Liver (tissue), 9 donors: ENCODE results near the gene CD19. TPM values are rescaled to one million over a fixed set of nuclear protein-coding genes. Genes with fewer than 3 reads are reported as not detected.

ENCODE experiments used
- DNase-seq: peaks from one replicate; pipeline ENCODE4 v3.0.0-alpha.2; 2017; ENCODE audit warnings: low spot score
- H3K27ac ChIP-seq, 2 donors: one replicate each; pipeline ENCODE4 v1.7.0; 2013; ENCODE audit warnings: inconsistent platforms in 2 of 2, low read length in 2 of 2, control low read depth in 1 of 2, low read depth in 1 of 2, mild to moderate bottlenecking in 1 of 2
- H3K27me3 ChIP-seq, 4 donors: one replicate each; pipeline versions ENCODE4 v1.6.1 to v1.7.0; 2013; ENCODE audit warnings: low read length in 3 of 4, inconsistent platforms in 1 of 4, mild to moderate bottlenecking in 1 of 4, moderate library complexity in 1 of 4; ENCODE audit not compliant: control insufficient read depth in 4 of 4, insufficient read depth in 4 of 4
- H3K36me3 ChIP-seq, 4 donors: one replicate each; pipeline versions ENCODE4 v1.6.1 to v1.7.0; 2013; ENCODE audit warnings: low read length in 3 of 4, mild to moderate bottlenecking in 3 of 4, low read depth in 1 of 4, moderate library complexity in 1 of 4; ENCODE audit not compliant: control insufficient read depth in 4 of 4, insufficient read depth in 3 of 4
- H3K4me1 ChIP-seq, 4 donors: one replicate each; pipeline versions ENCODE4 v1.6.1 to v1.7.0; 2013; ENCODE audit warnings: low read length in 3 of 4, mild to moderate bottlenecking in 3 of 4, moderate library complexity in 1 of 4; ENCODE audit not compliant: control insufficient read depth in 4 of 4, insufficient read depth in 4 of 4
- H3K4me3 ChIP-seq, 3 donors: one replicate each; pipeline versions ENCODE4 v1.6.1 to v1.7.0; 2013; ENCODE audit warnings: low read length in 3 of 3, control low read depth in 1 of 3, low read depth in 1 of 3, mild to moderate bottlenecking in 1 of 3
- H3K9ac ChIP-seq, 2 donors: one replicate each; pipeline ENCODE4 v1.7.0; 2013; ENCODE audit warnings: low read length in 2 of 2, mild to moderate bottlenecking in 2 of 2, moderate library complexity in 2 of 2, control low read depth in 1 of 2, low read depth in 1 of 2
- H3K9me3 ChIP-seq, 4 donors: one replicate each; pipeline versions ENCODE4 v1.6.1 to v1.7.0; 2013; ENCODE audit warnings: low read length in 3 of 4; ENCODE audit not compliant: control insufficient read depth in 4 of 4
- EGR1 ChIP-seq, 2 donors: IDR thresholded peaks; 2 replicates each; pipeline ENCODE4 v1.6.1; 2016 to 2018; ENCODE audit warnings: antibody characterized with exemption in 2 of 2, low read depth in 2 of 2
- FOXA1 ChIP-seq: IDR thresholded peaks from 2 replicates; pipeline ENCODE4 v1.6.1; 2016; ENCODE audit warnings: antibody characterized with exemption
- FOXA2 ChIP-seq: IDR thresholded peaks from 2 replicates; pipeline ENCODE4 v1.6.1; 2016; ENCODE audit warnings: antibody characterized with exemption
- GABPA ChIP-seq, 2 donors: IDR thresholded peaks in 1 of 2; conservative IDR thresholded peaks in 1 of 2; 2 replicates each; pipeline ENCODE4 v1.6.1; 2016; ENCODE audit warnings: antibody characterized with exemption in 2 of 2, mild to moderate bottlenecking in 1 of 2, moderate library complexity in 1 of 2
- HNF4A ChIP-seq, 2 donors: conservative IDR thresholded peaks; 2 replicates each; pipeline ENCODE4 v1.6.1; 2016; ENCODE audit warnings: antibody characterized with exemption in 2 of 2, mild to moderate bottlenecking in 2 of 2
- HNF4G ChIP-seq: IDR thresholded peaks from 2 replicates; pipeline ENCODE4 v1.6.1; 2016; ENCODE audit warnings: antibody characterized with exemption
- JUND ChIP-seq, 2 donors: IDR thresholded peaks; 2 replicates each; pipeline ENCODE4 v1.6.1; 2016; ENCODE audit warnings: antibody characterized with exemption in 2 of 2
- NR2F2 ChIP-seq: IDR thresholded peaks from 2 replicates; pipeline ENCODE4 v1.6.1; 2016; ENCODE audit warnings: antibody characterized with exemption
- RAD21 ChIP-seq, 2 donors: IDR thresholded peaks; 2 replicates each; pipeline ENCODE4 v1.6.1; 2016; ENCODE audit warnings: antibody characterized with exemption in 2 of 2, mild to moderate bottlenecking in 2 of 2
- RXRA ChIP-seq, 2 donors: IDR thresholded peaks; 2 replicates each; pipeline ENCODE4 v1.6.1; 2017 to 2018; ENCODE audit warnings: antibody characterized with exemption in 2 of 2, mild to moderate bottlenecking in 1 of 2
- SP1 ChIP-seq: IDR thresholded peaks from 2 replicates; pipeline ENCODE4 v1.6.1; 2018; ENCODE audit warnings: antibody characterized with exemption, mild to moderate bottlenecking
- TAF1 ChIP-seq: conservative IDR thresholded peaks from 2 replicates; pipeline ENCODE4 v1.6.1; 2016; ENCODE audit warnings: antibody characterized with exemption, mild to moderate bottlenecking
- YY1 ChIP-seq: IDR thresholded peaks from 2 replicates; pipeline ENCODE4 v1.6.1; 2016; ENCODE audit warnings: antibody characterized with exemption, mild to moderate bottlenecking
- WGBS: extraction: QIAGEN DNeasy Blood & Tissue Kit; methylation state at CpG from one replicate; pipeline ENCODE4 v1.1.7; 2013; 5-methylcytosine and 5-hydroxymethylcytosine counted together
- polyA plus RNA-seq, 2 donors: library from polyadenylated mRNA; stranded (reverse) in 1 of 2; unstranded in 1 of 2; fragments of 200-250 nt in 1 of 2; fragments of >200 nt in 1 of 2; fragmentation: Nextera tagmentation in 1 of 2; extraction: Ambion mirVana in 1 of 2; gene quantifications; one replicate each; pipeline versions ENCODE4 v1.2.1 to v1.2.3, GENCODE V29; 2013 to 2015
- total RNA-seq, 2 donors: library from RNA; depleted of rRNA; stranded (reverse); fragments of >200 nt; gene quantifications; one replicate each; pipeline ENCODE4 v1.2.3, GENCODE V29; 2014
- TF ChIP-seq, protein P1 (sequence below): IDR thresholded peaks from 2 replicates; pipeline ENCODE4 v1.6.1; 2016; ENCODE audit warnings: antibody characterized with exemption
- TF ChIP-seq, protein P2 (sequence below): IDR thresholded peaks from 2 replicates; pipeline ENCODE4 v1.6.1; 2016; ENCODE audit warnings: antibody characterized with exemption, mild to moderate bottlenecking
- TF ChIP-seq, protein P3 (sequence below): IDR thresholded peaks from 2 replicates; pipeline ENCODE4 v1.6.1; 2016; ENCODE audit warnings: antibody characterized with exemption
- TF ChIP-seq, protein P4 (sequence below): IDR thresholded peaks from 2 replicates; pipeline ENCODE4 v1.6.1; 2016; ENCODE audit warnings: antibody characterized with exemption
- TF ChIP-seq, protein P5 (sequence below): fragments of 150-350 bp; IDR thresholded peaks from 2 replicates; pipeline ENCODE4 v1.5.1; 2017; ENCODE audit warnings: improper control_type of control experiment, low read depth, low read length; ENCODE audit not compliant: missing input control
- donor health status: healthy.
- donor health status: healthy.
- donor health status: healthy.
- donor health status: healthy.
- donor health status: healthy.

The CD19 gene
- total and polyA plus RNA-seq, 4 donors, result 0.08 to 1.2 (median 0.49) TPM

DNA sequence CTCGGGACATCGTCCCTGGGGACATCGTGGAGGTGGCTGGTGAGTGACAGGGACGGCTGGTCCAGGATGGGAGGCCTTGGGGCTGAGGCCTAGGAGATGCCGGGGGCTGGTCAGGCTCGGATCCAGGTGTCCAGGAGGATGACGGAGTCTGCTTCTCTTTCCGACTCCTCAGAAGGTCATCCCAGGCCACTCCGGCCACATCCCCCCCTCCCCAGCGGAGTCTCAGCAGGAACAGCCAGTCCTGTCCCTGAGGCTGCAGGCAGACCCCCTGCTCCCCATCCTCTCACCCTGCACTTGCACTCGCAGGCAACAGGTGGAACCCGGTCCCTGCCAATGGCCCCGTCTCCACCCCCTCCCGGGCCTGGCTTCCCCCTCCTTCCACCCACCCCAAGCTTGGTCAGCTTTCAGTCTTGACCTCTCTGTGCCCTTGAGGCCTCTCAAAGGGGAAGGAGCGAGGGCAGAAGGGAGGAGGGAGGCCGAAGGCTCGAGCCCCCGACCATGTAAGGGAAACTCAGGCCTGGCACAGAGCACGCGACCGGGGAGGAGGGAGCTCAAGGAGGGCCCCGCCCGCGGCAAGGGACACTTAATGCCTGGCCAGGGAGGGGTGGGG is 49.1 kb upstream of the CD19 start:
- Histone ChIP-seq H3K4me3 (no peak overlapping the region), H3K27me3 (no peaks in the 10 kb centered on the region), H3K9me3 (no peaks in the 10 kb centered on the region), H3K9ac (no peak overlapping the region), H3K4me1 (peaks cover 2 to 12% (median 11%) of the 10 kb centered on the region in 4 donors), H3K27ac (no peak overlapping the region), H3K36me3 (no peaks in the 10 kb centered on the region)
- TF ChIP-seq GABPA (IDR thresholded peaks at IDR 0.05 in 1 of 2, conservative IDR thresholded peaks at IDR 0.05 in 1 of 2) (no peak), TAF1 (no peak), NR2F2 (no peak)
- no peak for DNase-seq
- WGBS, result 67% methylated on average over 24 of the region's 24 CpGs

DNA sequence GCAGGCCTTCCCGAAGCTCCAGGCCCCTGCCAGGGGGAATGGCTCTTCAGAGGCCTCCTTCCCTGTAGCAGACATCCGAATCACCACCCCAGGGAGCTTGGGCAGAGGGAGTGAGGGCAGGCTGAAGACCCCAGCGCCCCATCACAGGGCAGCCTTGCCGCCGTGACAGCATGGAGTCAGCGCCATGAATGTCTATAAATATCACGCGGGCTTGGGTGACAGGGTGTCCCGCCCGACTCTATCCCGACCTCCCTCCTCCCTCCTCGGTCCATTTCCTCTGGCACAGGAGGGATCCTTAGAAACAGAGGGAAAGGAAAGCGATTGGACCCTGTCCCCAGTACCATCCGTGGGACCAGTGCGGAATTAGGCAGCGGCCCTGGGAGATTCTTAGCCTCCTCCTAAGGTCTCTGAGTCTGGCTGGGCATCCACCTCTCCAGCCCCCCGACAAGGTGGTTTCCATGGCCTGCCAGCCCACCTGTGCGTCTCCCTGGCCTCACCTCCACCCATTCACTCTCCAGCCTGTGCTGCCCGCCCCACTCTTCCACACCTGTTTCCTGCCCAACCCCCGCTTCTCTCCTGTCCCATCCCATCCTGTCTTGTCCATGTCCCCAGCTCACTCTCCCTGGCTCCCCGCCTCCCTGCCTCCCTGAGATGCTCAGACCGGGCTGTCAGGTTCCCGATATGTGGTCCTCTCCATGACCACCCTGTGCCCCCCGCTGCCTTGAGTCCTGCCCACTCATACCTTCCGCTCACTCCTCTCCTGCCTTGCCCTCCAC is 48.4 kb upstream of the CD19 start:
- H3K9ac ChIP-seq, result no peak overlapping the region
- peaks cover 2 to 12% (median 11%) of the 10 kb centered on the region in 4 donors for H3K4me1 ChIP-seq
- H3K4me3 ChIP-seq, result no peak overlapping the region
- no peak for DNase-seq
- no peaks in the 10 kb centered on the region for H3K27me3 ChIP-seq
- H3K36me3 ChIP-seq, result no peaks in the 10 kb centered on the region
- H3K27ac ChIP-seq, result no peak overlapping the region
- no peak for TF ChIP-seq RAD21 (IDR thresholded peaks at IDR 0.05)
- TF ChIP-seq YY1, result no peak
- no peak for TF ChIP-seq FOXA1
- TF ChIP-seq, protein P1, sequence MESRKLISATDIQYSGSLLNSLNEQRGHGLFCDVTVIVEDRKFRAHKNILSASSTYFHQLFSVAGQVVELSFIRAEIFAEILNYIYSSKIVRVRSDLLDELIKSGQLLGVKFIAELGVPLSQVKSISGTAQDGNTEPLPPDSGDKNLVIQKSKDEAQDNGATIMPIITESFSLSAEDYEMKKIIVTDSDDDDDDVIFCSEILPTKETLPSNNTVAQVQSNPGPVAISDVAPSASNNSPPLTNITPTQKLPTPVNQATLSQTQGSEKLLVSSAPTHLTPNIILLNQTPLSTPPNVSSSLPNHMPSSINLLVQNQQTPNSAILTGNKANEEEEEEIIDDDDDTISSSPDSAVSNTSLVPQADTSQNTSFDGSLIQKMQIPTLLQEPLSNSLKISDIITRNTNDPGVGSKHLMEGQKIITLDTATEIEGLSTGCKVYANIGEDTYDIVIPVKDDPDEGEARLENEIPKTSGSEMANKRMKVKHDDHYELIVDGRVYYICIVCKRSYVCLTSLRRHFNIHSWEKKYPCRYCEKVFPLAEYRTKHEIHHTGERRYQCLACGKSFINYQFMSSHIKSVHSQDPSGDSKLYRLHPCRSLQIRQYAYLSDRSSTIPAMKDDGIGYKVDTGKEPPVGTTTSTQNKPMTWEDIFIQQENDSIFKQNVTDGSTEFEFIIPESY, result no peak
- TF ChIP-seq, protein P2, sequence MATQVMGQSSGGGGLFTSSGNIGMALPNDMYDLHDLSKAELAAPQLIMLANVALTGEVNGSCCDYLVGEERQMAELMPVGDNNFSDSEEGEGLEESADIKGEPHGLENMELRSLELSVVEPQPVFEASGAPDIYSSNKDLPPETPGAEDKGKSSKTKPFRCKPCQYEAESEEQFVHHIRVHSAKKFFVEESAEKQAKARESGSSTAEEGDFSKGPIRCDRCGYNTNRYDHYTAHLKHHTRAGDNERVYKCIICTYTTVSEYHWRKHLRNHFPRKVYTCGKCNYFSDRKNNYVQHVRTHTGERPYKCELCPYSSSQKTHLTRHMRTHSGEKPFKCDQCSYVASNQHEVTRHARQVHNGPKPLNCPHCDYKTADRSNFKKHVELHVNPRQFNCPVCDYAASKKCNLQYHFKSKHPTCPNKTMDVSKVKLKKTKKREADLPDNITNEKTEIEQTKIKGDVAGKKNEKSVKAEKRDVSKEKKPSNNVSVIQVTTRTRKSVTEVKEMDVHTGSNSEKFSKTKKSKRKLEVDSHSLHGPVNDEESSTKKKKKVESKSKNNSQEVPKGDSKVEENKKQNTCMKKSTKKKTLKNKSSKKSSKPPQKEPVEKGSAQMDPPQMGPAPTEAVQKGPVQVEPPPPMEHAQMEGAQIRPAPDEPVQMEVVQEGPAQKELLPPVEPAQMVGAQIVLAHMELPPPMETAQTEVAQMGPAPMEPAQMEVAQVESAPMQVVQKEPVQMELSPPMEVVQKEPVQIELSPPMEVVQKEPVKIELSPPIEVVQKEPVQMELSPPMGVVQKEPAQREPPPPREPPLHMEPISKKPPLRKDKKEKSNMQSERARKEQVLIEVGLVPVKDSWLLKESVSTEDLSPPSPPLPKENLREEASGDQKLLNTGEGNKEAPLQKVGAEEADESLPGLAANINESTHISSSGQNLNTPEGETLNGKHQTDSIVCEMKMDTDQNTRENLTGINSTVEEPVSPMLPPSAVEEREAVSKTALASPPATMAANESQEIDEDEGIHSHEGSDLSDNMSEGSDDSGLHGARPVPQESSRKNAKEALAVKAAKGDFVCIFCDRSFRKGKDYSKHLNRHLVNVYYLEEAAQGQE, result no peak
- no peak for TF ChIP-seq RXRA (IDR thresholded peaks at IDR 0.05)
- TF ChIP-seq FOXA2, result no peak
- TF ChIP-seq SP1, result no peak
- TF ChIP-seq NR2F2, result no peak
- TF ChIP-seq HNF4A (conservative IDR thresholded peaks at IDR 0.05), result no peak
- no peak for TF ChIP-seq JUND (IDR thresholded peaks at IDR 0.05)
- TF ChIP-seq GABPA (IDR thresholded peaks at IDR 0.05 in 1 of 2, conservative IDR thresholded peaks at IDR 0.05 in 1 of 2), result no peak
- TF ChIP-seq, protein P3, sequence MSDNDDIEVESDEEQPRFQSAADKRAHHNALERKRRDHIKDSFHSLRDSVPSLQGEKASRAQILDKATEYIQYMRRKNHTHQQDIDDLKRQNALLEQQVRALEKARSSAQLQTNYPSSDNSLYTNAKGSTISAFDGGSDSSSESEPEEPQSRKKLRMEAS, result no peak
- no peak for TF ChIP-seq HNF4G
- no peak for TF ChIP-seq TAF1
- TF ChIP-seq EGR1 (IDR thresholded peaks at IDR 0.05; ENCODE audit: low read depth in 2 of 2), result no peak
- TF ChIP-seq, protein P4, sequence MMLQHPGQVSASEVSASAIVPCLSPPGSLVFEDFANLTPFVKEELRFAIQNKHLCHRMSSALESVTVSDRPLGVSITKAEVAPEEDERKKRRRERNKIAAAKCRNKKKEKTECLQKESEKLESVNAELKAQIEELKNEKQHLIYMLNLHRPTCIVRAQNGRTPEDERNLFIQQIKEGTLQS, result no peak
- TF ChIP-seq, protein P5, sequence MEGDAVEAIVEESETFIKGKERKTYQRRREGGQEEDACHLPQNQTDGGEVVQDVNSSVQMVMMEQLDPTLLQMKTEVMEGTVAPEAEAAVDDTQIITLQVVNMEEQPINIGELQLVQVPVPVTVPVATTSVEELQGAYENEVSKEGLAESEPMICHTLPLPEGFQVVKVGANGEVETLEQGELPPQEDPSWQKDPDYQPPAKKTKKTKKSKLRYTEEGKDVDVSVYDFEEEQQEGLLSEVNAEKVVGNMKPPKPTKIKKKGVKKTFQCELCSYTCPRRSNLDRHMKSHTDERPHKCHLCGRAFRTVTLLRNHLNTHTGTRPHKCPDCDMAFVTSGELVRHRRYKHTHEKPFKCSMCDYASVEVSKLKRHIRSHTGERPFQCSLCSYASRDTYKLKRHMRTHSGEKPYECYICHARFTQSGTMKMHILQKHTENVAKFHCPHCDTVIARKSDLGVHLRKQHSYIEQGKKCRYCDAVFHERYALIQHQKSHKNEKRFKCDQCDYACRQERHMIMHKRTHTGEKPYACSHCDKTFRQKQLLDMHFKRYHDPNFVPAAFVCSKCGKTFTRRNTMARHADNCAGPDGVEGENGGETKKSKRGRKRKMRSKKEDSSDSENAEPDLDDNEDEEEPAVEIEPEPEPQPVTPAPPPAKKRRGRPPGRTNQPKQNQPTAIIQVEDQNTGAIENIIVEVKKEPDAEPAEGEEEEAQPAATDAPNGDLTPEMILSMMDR, result no peak
- no peaks in the 10 kb centered on the region for H3K9me3 ChIP-seq
- 78% methylated on average over 25 of the region's 25 CpGs for WGBS
